CD14-positive monocyte (primary cell): ENCODE results near the gene DVL2. TPM values are rescaled to one million over a fixed set of nuclear protein-coding genes. Genes with fewer than 3 reads are reported as not detected.

ENCODE experiments used
- DNase-seq, 3 donors: peaks; one replicate each; pipeline ENCODE4 v3.0.0-alpha.2; 2011 to 2022
- H2AFZ ChIP-seq: 2 replicates; pipeline ENCODE4 v1.6.0; 2012; ENCODE audit warnings: mild to moderate bottlenecking, low read depth, low read length, inconsistent platforms; ENCODE audit not compliant: insufficient read depth, poor library complexity, severe bottlenecking
- H3K27ac ChIP-seq, 2 donors: 1 replicate in 1 of 2; 2 replicates in 1 of 2; pipeline ENCODE4 v1.5.1; 2012 to 2013; ENCODE audit warnings: low read length in 2 of 2, control low read depth in 1 of 2, inconsistent platforms in 1 of 2, low read depth in 1 of 2, mild to moderate bottlenecking in 1 of 2
- H3K27me3 ChIP-seq, 2 donors: one replicate each; pipeline versions ENCODE4 v1.6.0 to v1.6.1; 2011 to 2013; ENCODE audit warnings: low read length in 2 of 2; ENCODE audit not compliant: control insufficient read depth in 2 of 2, insufficient read depth in 2 of 2
- H3K36me3 ChIP-seq, 2 donors: replicated peaks in 1 of 2; 1 replicate in 1 of 2; 2 replicates in 1 of 2; pipeline versions ENCODE4 v1.5.1 to v1.6.1; 2012 to 2013; ENCODE audit warnings: low read length in 2 of 2, control low read depth in 1 of 2, inconsistent platforms in 1 of 2, mild to moderate bottlenecking in 1 of 2; ENCODE audit not compliant: insufficient read depth in 2 of 2, control insufficient read depth in 1 of 2
- H3K4me1 ChIP-seq, 2 donors: 1 replicate in 1 of 2; 2 replicates in 1 of 2; pipeline versions ENCODE4 v1.5.1 to v1.6.1; 2012 to 2013; ENCODE audit warnings: low read length in 2 of 2, control low read depth in 1 of 2, inconsistent platforms in 1 of 2, mild to moderate bottlenecking in 1 of 2, moderate library complexity in 1 of 2; ENCODE audit not compliant: insufficient read depth in 2 of 2, control insufficient read depth in 1 of 2
- H3K4me2 ChIP-seq: replicated peaks from 2 replicates; pipeline ENCODE3; 2012; ENCODE audit warnings: low read length, moderate library complexity, mild to moderate bottlenecking; ENCODE audit not compliant: poor library complexity, severe bottlenecking; ENCODE audit errors: extremely low read depth
- H3K4me3 ChIP-seq, 3 experiments: fragments of 200-600 bp in 1 of 3; sonication (generic) in 1 of 3; replicated peaks in 1 of 3; 1 replicate in 2 of 3; 2 replicates in 1 of 3; pipeline ENCODE4 v1.5.1; 2011 to 2013; ENCODE audit warnings: low read length in 3 of 3, mild to moderate bottlenecking in 3 of 3, control low read depth in 2 of 3, low read depth in 2 of 3, inconsistent platforms in 1 of 3, moderate library complexity in 1 of 3
- H3K79me2 ChIP-seq: 2 replicates; pipeline ENCODE4 v1.6.0; 2012; ENCODE audit warnings: mild to moderate bottlenecking, control low read depth, inconsistent platforms, low read length, moderate library complexity; ENCODE audit not compliant: insufficient read depth
- H3K9ac ChIP-seq: 2 replicates; pipeline ENCODE4 v1.6.0; 2017; ENCODE audit warnings: low read length, mild to moderate bottlenecking; ENCODE audit not compliant: insufficient read depth, poor library complexity, severe bottlenecking
- H3K9me3 ChIP-seq, 2 donors: replicated peaks in 1 of 2; 1 replicate in 1 of 2; 2 replicates in 1 of 2; pipeline versions ENCODE4 v1.5.1 to v1.6.1; 2012 to 2013; ENCODE audit warnings: low read length in 2 of 2, control low read depth in 1 of 2; ENCODE audit not compliant: control insufficient read depth in 1 of 2, insufficient read depth in 1 of 2
- H4K20me1 ChIP-seq: 2 replicates; pipeline ENCODE4 v1.6.0; 2012; ENCODE audit warnings: mild to moderate bottlenecking, low read length, control low read depth, moderate library complexity; ENCODE audit not compliant: insufficient read depth
- H3K27ac Mint-ChIP-seq, 7 donors: one replicate each; pipeline ENCODE4 v1.8.0; 2020; ENCODE audit warnings: mild to moderate bottlenecking in 7 of 7, mixed read lengths in 7 of 7, moderate library complexity in 6 of 7, inconsistent platforms in 2 of 7
- H3K27me3 Mint-ChIP-seq, 3 donors: one replicate each; pipeline ENCODE4 v1.8.0; 2021 to 2022; ENCODE audit warnings: low read depth in 3 of 3, mild to moderate bottlenecking in 3 of 3, mixed read lengths in 3 of 3, moderate library complexity in 3 of 3, inconsistent platforms in 1 of 3
- H3K36me3 Mint-ChIP-seq, 2 donors: one replicate each; pipeline ENCODE4 v1.8.0; 2020; ENCODE audit warnings: mixed read lengths in 2 of 2, inconsistent platforms in 1 of 2, mild to moderate bottlenecking in 1 of 2
- H3K4me1 Mint-ChIP-seq: one replicate; pipeline ENCODE4 v1.8.0; 2020; ENCODE audit warnings: mild to moderate bottlenecking, mixed read lengths
- H3K4me3 Mint-ChIP-seq, 2 donors: one replicate each; pipeline ENCODE4 v1.8.0; 2020; ENCODE audit warnings: mild to moderate bottlenecking in 2 of 2, mixed read lengths in 2 of 2, moderate library complexity in 1 of 2
- H3K9me3 Mint-ChIP-seq, 7 donors: one replicate each; pipeline ENCODE4 v1.8.0; 2020 to 2022; ENCODE audit warnings: mixed read lengths in 7 of 7, mild to moderate bottlenecking in 6 of 7, moderate library complexity in 6 of 7, inconsistent platforms in 2 of 7
- WGBS: methylation state at CpG from one replicate; pipeline ENCODE4 v1.1.5; 2013; ENCODE audit warnings: missing lambda C conversion rate; ENCODE audit not compliant: insufficient coverage; 5-methylcytosine and 5-hydroxymethylcytosine counted together
- intact Hi-C, 2 donors: fragments of 100-400 bp; cut with micrococcal nuclease; formaldehyde crosslinking; loops; one replicate each; pipeline versions ENCODE4 v1.15.0 to v1.15.1; 2023
- polyA plus RNA-seq, 3 donors: library from polyadenylated mRNA; depleted of rRNA in 1 of 3; unstranded in 2 of 3; stranded (reverse) in 1 of 3; fragments of 300-500 nt in 2 of 3; fragments of >200 nt in 1 of 3; fragmentation: Illumina TruSeq in 2 of 3; gene quantifications; 1 replicate in 2 of 3; 2 replicates in 1 of 3; pipeline ENCODE4 v1.2.3, GENCODE V29; 2012 to 2021
- TF ChIP-seq, protein P1 (sequence below): fragments of 200-600 bp; IDR thresholded peaks from one replicate; pipeline ENCODE4 v1.8.0; 2022; ENCODE audit warnings: antibody characterized with exemption, mild to moderate bottlenecking

Gene DVL2
- polyA plus RNA-seq, 3 donors: 6.7 to 7.8 (median 7.0) TPM

DNA sequence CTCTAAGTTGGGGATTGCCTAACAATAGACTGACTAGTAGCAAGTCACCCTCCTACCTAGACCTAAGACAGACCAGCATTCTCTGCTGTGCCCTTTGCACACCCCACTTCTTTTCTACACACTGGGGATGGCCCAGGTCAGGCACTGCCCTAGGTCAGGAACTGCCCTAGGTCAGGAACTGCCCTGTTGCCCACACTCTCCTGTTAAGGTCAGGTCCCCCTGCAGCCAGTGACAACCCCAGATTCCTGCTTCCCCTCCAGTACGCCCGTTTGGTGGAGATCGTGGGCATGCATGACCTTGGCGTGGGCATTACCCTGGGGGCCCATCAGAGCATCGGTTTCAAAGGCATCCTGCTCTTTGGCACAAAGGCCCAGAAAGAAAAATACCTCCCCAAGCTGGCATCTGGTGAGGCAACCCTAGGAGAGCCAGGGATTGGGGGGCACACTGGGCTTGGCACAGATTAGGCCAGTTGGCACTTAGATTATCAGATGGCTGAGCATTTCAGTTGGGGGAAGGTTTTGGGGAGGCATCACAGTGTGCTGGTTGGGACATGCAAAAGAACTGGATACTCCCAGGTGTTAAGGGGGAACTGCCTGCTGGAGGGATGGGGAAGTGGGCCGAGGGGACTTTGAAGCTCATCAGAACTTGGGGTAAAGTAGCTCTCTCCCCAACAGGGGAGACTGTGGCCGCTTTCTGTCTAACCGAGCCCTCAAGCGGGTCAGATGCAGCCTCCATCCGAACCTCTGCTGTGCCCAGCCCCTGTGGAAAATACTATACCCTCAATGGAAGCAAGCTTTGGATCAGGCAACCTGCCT is 12.8 kb downstream of the DVL2 start:
- no peak for DNase-seq
- H3K4me3 Mint-ChIP-seq: peak overlapping the region; percentile 96 to 98
- intact Hi-C loops: loop anchor here (2.0 to 5.0 kb wide), 2 partner anchors 15 to 76 kb away; no protein-coding TSS in a partner anchor
- Histone ChIP-seq H3K9ac (no peak overlapping the region), H3K27me3 (no peaks in the 10 kb centered on the region), H3K4me1 (peaks cover 42 to 50% of the 10 kb centered on the region in 2 donors), H3K27ac (peak overlapping the region in 1 of 2 donors; percentile 0), H3K36me3 (peaks cover 44 to 51% of the 10 kb centered on the region in 2 donors), H3K9me3 (no peaks in the 10 kb centered on the region), H3K4me2 (peak overlapping the region; percentile 96), H2AFZ (no peak overlapping the region), H3K4me3 (peak overlapping the region in 1 of 3 experiments; percentile 94), H4K20me1 (peaks cover 19% of the 10 kb centered on the region), H3K79me2 (peaks cover 35% of the 10 kb centered on the region)
- TF ChIP-seq, protein P1, sequence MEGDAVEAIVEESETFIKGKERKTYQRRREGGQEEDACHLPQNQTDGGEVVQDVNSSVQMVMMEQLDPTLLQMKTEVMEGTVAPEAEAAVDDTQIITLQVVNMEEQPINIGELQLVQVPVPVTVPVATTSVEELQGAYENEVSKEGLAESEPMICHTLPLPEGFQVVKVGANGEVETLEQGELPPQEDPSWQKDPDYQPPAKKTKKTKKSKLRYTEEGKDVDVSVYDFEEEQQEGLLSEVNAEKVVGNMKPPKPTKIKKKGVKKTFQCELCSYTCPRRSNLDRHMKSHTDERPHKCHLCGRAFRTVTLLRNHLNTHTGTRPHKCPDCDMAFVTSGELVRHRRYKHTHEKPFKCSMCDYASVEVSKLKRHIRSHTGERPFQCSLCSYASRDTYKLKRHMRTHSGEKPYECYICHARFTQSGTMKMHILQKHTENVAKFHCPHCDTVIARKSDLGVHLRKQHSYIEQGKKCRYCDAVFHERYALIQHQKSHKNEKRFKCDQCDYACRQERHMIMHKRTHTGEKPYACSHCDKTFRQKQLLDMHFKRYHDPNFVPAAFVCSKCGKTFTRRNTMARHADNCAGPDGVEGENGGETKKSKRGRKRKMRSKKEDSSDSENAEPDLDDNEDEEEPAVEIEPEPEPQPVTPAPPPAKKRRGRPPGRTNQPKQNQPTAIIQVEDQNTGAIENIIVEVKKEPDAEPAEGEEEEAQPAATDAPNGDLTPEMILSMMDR: no peak
- H3K27me3 Mint-ChIP-seq: peaks cover 0 to 2% (median 2%) of the 10 kb centered on the region in 3 donors
- peaks cover 0 to 2% (median 0%) of the 10 kb centered on the region in 7 donors for H3K9me3 Mint-ChIP-seq
- H3K36me3 Mint-ChIP-seq: peaks cover 42 to 52% of the 10 kb centered on the region in 2 donors
- WGBS: 92% methylated on average over 5 of the region's 10 CpGs
- peak overlapping the region in 3 of 7 donors; percentile 36 to 93 (median 89) for H3K27ac Mint-ChIP-seq
- H3K4me1 Mint-ChIP-seq: peaks cover 46% of the 10 kb centered on the region

DNA sequence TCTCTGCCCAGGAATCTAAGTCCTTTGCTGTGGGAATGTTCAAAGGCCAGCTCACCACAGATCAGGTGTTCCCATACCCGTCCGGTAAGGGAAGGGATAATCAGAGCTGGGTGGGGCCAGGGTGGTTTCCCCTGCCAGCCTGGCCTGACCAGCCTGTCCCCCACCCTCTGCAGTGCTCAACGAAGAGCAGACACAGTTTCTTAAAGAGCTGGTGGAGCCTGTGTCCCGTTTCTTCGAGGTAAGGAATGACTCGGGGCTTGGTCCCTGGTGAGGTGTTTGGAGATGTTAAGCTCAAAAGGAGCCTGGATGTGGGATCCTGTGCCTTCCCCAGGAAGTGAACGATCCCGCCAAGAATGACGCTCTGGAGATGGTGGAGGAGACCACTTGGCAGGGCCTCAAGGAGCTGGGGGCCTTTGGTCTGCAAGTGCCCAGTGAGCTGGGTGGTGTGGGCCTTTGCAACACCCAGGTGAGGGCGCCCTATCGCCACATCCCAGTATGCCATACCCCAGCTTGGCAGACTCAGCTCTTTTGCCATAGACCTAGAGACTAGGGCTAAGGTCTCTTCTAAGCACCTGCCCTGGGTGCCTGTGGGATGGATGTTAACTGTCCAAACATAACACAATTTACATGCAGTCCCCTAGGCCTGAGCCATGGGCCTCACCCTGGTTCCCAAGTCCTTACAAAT is 13.6 kb downstream of the DVL2 start:
- Histone ChIP-seq H3K4me3 (peak overlapping the region; percentile 65 to 94 (median 77)), H3K9ac (peak overlapping the region; percentile 91), H3K4me1 (peaks cover 49 to 57% of the 10 kb centered on the region in 2 donors), H4K20me1 (peaks cover 23% of the 10 kb centered on the region), H2AFZ (peak overlapping the region; percentile 65), H3K4me2 (peak overlapping the region; percentile 96), H3K27ac (peak overlapping the region; percentile 50 to 85), H3K27me3 (no peaks in the 10 kb centered on the region), H3K36me3 (peaks cover 37 to 44% of the 10 kb centered on the region in 2 donors), H3K9me3 (no peaks in the 10 kb centered on the region), H3K79me2 (peaks cover 43% of the 10 kb centered on the region)
- H3K4me1 Mint-ChIP-seq: peaks cover 53% of the 10 kb centered on the region
- H3K27me3 Mint-ChIP-seq: peaks cover 0 to 2% (median 2%) of the 10 kb centered on the region in 3 donors
- peak overlapping the region; percentile 96 to 98 for H3K4me3 Mint-ChIP-seq
- intact Hi-C loops: loop anchor here (2.0 to 5.0 kb wide), 2 partner anchors 16 to 77 kb away; no protein-coding TSS in a partner anchor
- peaks cover 39 to 45% of the 10 kb centered on the region in 2 donors for H3K36me3 Mint-ChIP-seq
- TF ChIP-seq, protein P1: peak; percentile 61
- DNase-seq: peak; percentile 42 to 62 (median 47)
- peak overlapping the region; percentile 89 to 97 (median 94) for H3K27ac Mint-ChIP-seq
- 37% methylated on average over 4 of the region's 11 CpGs for WGBS
- H3K9me3 Mint-ChIP-seq: peaks cover 0 to 2% (median 0%) of the 10 kb centered on the region in 7 donors
